ENCODE measurements around the gene EGFL8. TPM values are rescaled to one million over a fixed set of nuclear protein-coding genes. Genes with fewer than 3 reads are reported as not detected.

The EGFL8 gene
- total RNA-seq, 1 donor from 2014 or later = 312 TPM

DNA sequence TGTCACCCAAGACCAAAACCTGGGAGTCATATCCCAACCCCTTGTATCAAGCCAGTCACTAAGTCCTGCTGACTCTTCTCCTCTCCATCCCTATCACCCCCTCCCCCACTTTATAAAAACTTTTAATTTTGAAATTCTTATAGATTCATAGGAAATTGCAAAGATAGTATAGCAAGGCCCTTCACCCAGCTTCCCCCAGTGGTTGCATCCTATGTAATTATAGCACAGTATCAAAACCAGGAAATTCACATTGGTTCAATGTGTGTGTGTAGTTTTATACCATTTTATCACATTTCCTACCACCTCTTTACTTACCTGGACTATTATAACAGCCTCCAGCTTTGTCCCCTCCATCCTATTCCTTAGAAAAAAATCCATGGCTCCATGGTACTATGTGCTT lies 6.3 kb upstream of the EGFL8 start:
- intact Hi-C loops (cut with DNase I) = no loop called here
- ATAC-seq = no peak

DNA sequence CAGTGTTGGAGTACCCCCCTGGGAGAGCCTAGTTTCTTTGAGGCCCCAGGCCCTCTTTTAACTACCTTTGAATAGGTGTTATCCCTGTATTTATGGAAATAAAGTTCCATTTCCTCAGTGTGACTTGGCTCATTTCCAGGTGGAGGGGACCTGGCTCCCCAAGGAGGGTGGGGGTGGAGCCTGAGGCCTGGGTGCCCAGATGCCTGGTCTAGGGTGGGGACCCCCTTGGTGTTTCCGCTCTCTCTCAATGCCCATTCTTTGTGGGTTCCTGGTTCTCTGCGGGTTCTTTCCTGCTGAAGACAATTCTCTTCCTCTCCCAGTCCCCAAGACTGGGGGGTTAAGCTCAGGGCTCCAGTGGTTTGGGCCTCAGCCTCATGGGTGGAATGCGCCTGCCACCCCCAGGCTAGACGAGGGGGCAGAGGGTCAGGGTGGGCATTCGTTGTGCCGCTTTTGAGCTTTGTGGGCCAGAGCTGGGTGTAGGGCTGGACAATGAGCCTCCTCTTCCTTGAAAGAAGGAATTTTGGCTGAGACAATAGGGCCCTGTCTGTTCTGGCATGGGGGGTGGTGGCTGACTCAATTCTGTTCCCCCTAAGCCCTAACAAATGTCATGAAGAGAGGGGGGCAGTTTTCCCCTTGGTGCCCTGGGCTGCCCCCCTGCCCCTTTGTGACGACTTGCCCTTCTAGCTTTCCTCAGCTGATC lies 686 bp upstream of the EGFL8 start:
- DNase-seq (ENCODE audit: low spot score) = peak; percentile 75
- intact Hi-C loops (cut with DNase I) = no loop called here
- ATAC-seq = peak; percentile 76

More for the DNA sequence above, 6.3 kb upstream of the EGFL8 start:
- no peak for DNase-seq (ENCODE audit: low spot score)

DNA sequence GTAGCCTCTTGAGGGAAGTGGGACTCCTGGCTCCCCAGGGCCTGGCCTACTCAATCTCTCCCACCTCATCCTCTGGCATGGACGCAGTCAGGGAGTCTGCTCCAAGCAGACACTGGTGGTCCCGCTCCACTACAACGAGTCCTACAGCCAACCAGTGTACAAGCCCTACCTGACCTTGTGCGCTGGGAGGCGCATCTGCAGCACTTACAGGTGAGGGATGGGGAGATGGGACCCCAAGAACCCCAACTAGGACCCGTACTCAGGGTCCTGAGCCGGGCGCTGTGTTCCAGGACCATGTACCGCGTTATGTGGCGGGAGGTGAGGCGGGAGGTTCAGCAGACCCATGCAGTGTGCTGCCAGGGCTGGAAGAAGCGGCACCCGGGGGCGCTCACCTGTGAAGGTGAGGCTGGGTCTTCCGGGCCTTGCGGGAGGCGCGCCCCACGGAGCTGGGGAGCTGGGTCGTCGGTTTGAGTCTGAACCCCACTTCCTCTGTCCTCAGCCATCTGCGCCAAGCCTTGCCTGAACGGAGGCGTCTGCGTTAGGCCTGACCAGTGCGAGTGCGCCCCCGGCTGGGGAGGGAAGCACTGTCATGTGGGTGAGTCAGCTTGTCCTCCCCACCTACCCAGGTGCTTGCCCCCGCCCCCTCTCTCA lies 2.1 kb downstream of the EGFL8 start:
- no peak for DNase-seq (ENCODE audit: low spot score)
- no peak for ATAC-seq
- intact Hi-C loops (cut with DNase I) = no loop called here

DNA sequence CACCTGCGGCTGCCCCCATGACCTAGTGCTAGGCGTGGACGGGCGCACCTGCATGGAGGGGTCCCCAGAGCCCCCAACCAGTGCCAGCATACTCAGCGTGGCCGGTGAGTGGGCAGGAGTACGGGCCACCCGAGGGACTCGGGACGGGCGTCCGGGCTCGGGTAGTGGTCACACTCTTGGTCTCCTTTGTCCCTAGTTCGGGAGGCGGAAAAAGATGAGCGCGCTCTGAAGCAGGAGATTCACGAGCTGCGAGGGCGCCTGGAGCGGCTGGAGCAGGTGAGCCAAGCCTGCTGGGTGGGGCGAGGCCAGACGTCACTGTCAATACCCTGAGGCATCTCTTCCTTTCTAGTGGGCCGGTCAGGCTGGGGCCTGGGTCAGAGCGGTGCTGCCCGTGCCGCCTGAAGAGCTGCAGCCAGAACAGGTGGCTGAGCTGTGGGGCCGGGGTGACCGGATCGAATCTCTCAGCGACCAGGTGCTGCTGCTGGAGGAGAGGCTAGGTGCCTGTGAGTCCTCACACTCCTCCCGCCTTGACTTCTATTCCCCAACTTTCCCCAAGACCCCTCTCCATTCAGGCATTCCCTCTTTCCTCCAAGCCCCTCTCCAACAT lies 2.9 kb downstream of the EGFL8 start:
- intact Hi-C loops (cut with DNase I) = no loop called here
- no peak for DNase-seq (ENCODE audit: low spot score)
- no peak for ATAC-seq

DNA sequence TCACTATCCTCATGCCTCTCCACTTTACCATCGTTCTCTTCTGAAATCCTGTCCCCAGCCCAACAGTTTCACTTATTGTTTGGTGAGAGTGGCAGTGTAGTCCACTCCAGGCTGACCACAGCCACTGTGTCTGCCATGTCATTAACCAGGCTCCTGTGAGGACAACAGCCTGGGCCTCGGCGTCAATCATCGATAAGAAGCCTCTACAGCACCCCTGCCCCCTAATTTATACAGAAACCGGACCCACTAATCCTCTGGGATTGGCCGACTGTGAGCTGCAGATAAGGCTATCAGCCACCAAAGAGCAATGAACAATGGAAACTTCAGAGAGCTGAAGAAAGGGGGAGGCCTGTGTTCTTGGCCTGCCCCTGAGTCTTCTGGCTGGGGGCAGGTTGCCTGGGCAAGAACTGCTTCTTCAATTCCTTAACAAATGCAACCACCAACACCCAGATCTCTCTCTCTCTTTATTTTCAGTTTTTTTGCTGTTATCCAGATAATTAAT lies 3.4 kb downstream of the EGFL8 start:
- intact Hi-C loops (cut with DNase I) = no loop called here
- no peak for ATAC-seq
- no peak for DNase-seq (ENCODE audit: low spot score)

DNA sequence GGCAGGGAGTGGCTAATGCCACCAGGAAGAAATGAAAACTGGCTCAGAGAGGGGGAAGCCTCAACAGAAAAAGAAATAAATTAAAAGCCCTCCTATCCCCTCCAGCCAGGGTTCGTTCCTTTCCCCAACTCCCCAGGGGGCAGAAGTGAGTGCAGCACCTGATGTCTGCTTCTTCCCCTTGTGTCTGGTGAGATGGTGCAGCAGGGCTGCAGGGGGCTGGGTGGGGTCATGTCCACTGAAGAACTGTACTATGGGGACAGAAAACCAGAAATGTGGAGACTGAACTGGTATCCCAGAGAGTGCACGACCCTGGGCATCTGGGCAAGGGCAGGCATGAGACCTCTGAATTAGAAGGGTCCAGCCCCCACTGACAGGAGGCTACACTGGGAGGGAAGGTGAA lies 4.0 kb downstream of the EGFL8 start:
- intact Hi-C loops (cut with DNase I) = no loop called here
- no peak for DNase-seq (ENCODE audit: low spot score)
- no peak for ATAC-seq

DNA sequence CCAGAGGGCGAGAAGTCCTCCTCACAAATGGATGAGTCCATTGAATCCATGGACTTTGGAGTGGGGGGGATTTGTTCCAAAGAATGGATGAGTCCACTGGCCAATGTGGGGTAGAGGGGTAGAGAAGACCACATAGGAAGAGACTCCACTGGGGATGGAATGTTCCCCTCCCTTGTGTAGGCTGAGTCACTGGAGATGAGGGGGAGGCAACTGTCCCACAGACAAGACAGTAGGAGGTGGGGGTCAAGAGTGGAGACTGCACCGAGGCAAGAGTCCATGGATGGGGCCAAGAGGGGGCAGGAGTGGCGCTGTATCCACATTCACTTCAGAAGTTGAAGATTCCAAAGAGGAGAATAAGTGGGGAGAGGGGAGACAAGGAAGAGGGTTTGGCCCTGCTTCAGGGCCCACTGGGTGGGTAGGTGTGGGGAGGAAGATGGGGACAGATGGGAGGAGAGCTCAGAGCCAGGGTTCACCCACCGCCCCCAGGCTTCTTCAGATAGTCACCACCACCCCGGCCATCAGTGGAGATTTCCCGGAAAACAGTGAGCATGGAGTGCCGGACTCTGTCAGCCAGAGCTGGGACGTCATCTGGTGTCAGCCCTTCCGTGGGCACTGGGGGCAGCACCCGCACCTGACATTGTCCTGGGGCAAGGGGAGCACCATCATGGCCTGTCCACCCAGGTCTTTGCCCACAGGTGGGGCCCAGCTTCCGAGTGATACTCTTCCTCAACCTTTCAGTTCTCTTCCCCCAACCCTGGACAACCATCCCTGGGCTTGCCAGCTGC lies 4.6 kb downstream of the EGFL8 start:
- ATAC-seq (no peak), DNase-seq (ENCODE audit: low spot score) (no peak)
- intact Hi-C loops (cut with DNase I) = no loop called here

DNA sequence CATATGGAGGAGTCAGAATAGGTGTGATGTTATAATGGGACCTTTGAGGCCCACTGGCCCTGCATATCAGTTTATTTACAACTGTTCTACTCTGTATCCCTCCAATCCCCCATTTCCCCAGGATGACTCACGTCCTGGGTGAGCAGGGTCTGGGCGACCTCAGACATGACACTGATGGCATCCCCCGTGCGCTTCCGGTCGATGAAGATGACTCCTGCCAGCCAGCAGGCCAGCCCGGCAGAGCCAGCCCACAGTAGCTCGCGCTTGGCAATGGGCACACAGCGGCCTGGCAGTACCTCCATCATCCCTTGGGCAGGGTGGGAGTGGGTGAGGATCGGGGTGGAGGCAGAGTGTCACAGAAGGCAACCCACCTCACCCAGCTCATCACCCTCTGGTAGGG lies 5.9 kb downstream of the EGFL8 start:
- intact Hi-C loops (cut with DNase I) = no loop called here
- DNase-seq (ENCODE audit: low spot score) (no peak), ATAC-seq (no peak)

DNA sequence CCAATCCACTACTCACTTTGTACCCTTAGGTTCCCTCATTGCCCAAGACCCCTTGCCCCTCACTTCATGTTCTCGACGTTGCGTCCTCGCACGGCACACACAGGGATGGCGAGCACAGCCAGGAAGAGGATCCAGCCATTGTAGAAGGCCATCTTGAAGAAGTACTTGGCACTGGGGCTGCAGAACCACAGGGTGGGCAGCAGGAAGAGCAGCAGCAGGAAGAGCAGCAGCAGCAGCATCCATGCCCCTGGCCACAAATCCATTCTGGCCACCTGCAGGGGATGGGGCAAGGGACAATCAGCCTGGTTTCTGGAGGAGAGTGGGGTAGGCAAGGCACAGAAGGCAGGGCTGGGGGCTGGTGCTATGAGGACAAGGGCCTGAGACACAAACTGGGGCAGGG lies 6.8 kb downstream of the EGFL8 start:
- no peak for DNase-seq (ENCODE audit: low spot score)
- intact Hi-C loops (cut with DNase I) = no loop called here
- no peak for ATAC-seq

DNA sequence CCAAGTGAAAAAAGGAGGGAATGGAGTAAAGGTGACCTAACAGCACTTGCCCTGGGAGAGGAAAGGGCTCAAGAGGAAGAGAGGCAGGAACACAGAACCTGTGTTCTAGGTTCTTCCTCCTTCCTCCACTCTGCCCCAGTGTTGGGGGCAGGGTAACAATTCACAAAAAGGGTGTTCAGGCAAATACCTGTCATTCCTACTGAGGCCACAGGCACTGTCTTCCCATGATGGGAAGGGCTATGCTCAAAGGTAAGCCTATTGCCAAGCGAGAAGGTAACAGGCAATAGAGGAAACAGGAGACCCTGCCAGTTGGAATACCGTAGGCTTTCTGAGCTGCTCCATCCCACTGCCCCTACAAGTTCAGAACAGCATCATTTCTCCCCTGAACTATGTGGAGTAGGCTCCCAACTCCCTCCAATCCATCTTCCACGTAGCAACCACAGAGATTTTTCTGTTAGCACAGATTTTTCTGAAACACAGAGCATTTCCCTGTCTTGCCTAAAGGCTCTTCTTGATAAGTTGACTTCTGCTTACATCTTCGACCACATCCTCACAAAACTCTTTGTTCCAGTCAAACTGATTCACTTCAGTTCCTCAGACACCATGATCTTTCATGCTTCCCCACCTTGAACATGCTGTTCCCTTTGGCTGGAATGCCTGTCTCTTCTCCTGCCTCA lies 8.8 kb downstream of the EGFL8 start:
- DNase-seq (ENCODE audit: low spot score) (no peak), ATAC-seq (no peak)
- intact Hi-C loops (cut with DNase I) = no loop called here

DNA sequence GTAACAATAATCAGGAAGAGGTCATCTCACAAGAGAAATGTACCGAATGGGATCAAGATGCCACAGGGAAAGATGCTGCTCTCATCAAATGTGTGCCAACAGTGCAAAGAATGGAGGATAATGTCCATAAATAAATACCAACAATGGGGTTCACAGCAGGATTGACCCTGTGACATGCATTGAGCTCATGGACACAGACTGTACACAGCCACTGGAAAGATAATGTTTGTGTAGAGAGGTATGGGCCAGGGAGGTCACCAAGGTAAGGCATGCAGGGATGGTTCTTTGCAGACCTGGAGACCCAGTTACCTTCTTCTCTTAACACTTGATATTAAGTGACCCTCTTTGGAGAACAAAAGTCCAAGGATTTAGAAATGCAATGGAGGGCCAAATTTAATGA lies 10.0 kb downstream of the EGFL8 start:
- ATAC-seq = no peak
- intact Hi-C loops (cut with DNase I) = no loop called here

DNA sequence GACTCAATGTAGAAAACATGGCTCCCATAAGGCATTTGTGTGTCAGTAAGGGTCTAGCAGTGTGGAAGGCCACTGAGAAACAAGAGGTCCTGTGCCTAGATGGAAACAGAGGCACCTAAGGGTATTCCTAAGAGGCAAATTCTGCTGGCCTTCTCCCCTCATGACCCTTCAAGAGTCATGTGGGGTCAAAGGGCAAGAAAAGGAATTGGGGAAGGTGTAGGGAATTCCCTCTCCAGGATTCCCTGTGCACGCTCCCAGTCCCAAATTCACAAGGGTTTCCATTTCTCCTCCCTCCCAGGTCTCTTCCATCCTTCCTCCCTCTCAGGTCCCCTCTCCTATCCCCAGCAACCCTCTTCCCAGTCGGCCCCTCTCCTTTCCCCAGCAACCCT lies 10.9 kb downstream of the EGFL8 start:
- intact Hi-C loops (cut with DNase I) = no loop called here
- no peak for DNase-seq (ENCODE audit: low spot score)
- ATAC-seq = no peak

More for the DNA sequence above, 10.0 kb downstream of the EGFL8 start:
- no peak for DNase-seq (ENCODE audit: low spot score)

DNA sequence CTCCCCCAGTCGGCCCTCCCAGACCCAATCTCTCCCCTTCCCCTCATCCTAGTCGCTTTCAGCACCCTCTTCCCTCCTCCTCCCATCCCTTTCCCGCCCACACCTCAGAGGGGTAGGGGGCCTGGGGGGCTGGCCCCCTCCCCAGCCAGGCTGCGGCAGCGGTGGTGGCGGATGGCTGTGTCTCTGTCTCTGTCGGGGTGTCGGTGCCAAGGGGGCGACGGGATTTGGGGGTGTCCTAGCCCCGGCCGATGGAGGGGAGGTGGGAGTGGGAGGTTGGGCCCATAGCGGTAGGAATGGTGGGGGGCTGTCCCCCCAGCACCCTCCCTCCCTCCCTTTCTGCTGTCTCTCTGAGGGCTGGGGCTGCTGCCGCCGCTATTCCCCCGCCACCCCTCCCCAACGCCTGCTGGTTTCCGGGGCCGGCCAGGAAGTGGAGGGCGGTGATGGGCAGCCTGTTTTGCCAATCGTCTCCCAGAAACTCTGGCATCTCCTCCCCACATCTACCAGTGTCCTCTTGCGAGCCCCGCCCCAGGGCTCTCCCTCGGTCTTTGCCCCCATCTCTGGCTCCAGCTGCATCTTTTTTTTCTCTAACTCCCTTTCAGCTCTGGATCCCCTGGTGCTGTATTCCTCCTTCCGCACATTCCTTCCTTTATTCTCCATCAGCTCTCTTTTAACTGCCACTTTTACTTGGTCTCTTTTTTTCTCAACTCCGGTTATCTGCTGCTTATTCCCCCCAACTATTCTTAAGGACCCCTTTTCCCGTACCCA lies 11.5 kb downstream of the EGFL8 start, which contains the start of gene AGPAT1:
AGPAT1 (minus strand) TSS at position 374 of the 765 bp plus-strand sequence. CDS start 4,588 bp downstream, outside the sequence.
- DNase-seq (ENCODE audit: low spot score) = peak; percentile 98
- intact Hi-C loops (cut with DNase I) = no loop called here
- peak; percentile 80 for ATAC-seq

DNA sequence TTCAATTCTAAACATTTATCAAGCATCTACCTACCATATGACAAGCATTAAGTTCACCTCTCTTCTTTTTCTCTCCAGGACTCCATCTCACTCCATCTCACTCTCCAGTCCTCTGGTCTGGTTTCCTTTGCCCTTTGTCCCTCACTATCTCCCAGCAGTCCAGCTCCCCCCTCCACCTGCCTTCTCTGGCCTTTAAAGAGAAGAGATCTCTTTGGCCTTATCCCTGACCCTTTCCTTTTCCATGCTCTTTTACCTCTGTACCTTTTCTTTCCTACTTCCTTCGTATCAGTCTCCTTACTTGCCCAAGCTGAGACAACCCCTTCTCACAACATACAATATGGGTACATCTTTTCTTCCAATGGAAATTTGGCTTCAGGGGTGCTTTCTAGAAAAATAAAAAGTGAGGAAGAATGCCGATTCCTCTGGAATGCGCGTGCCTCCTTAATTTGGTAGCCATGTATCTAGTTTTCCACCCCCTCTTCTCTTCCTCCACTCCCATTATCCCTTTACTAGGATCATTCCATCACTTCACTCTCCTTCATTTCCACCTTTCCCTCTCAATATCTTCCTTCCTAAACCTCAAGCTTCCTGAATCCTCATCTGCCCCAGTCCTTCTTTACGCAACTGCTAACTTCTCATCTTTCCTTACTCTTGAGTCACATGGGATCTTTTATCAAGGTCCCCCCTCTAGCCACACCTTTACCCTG lies 12.2 kb downstream of the EGFL8 start:
- intact Hi-C loops (cut with DNase I) = no loop called here
- ATAC-seq (peak; percentile 1), DNase-seq (ENCODE audit: low spot score) (no peak)

DNA sequence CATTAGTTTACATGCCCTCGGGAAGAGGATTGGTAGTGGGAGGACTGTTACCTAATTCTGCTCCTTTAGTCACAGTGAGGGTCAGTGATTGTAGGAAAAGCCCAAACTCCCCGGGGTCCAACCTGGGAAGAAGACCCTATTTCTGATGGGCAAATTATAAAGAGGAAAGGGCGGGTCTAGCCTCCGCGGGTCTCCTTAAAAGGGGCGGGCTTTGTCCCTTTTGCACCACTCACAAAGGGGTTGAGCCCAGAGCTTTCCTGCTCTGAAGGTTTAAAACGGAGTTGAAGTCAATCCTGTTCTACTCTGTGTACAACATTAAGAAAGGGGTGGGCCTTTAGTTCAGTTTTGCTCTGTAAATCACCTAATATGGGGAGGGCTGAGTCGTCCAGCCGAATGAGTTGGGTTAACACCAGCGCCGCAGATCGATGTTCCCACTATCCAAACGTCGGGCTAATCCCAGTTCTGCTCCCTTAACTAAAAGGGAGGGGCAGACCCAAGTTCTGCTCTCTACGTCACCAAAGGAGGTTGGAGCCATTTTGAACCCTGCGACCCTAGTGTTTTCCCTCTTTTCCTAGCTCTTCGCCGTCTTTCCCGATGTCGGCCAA lies 12.9 kb downstream of the EGFL8 start:
- DNase-seq (ENCODE audit: low spot score) = no peak
- intact Hi-C loops (cut with DNase I) = no loop called here
- ATAC-seq = peak; percentile 33

DNA sequence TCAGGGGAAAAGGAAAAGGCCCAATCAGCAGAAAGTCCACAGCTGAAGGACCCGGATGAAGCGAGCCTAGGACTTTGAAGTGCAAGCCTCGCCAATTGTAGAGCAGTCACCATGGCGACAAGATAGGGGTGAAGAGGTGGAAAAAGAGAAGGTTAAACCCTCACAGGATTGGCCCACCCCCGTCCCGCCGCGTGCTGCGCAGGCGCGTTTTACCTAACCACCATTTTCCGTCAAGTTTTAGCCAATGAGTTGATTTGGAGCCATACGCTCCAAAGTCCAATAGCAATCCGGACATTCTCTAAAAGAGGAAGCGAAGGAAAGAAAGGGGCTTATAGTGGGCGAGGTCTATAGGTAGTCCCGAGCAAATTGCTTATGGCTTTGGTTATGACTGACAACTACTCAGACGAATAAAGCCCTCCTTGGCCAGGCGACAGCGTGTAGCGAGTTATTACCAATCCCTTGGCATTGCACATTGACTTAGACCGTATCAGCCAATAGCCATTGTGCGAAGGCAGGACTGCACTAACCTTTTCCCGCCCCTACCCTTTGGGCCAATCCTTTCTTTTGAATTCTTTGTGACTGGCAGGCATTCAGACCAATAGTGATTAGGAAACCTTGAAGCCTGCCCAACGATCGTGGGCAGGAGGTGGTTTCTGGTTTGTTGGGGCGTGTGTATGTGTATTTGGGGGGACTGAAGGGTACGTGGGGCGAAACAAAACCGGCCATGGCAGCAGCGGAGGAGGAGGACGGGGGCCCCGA lies 13.6 kb downstream of the EGFL8 start, which contains the start of gene RNF5:
RNF5 (plus strand) TSS at position 618 of the 759 bp plus-strand sequence; CDS start at position 725, 107 bp downstream.
- peak; percentile 90 for ATAC-seq
- DNase-seq (ENCODE audit: low spot score) = peak; percentile 97
- intact Hi-C loops (cut with DNase I) = no loop called here

Data from sciatic nerve (tissue), 2 donors.